ENCODE results near the gene KCNH5.
A peak's percentile ranks its signal among the peaks of the same experiment; 100 is the strongest.

KCNH5 gene

GRCh38 chr14:63045234-63045611 is at the start of gene KCNH5:
Gene KCNH5, minus strand, starts transcription at chr14:63045458. Its CDS starts 272 bp downstream, at chr14:63045186.
- DNase-seq (ENCODE audit: low spot score), result peak; percentile 32

- DNase-seq (ENCODE audit: low spot score), result no peak
Measured at GRCh38 chr14:63091394-63091996, 46.2 kb upstream of the KCNH5 start.

GRCh38 chr14:63088865-63089264 is 43.6 kb upstream of the KCNH5 start:
- DNase-seq (ENCODE audit: low spot score), result no peak

GRCh38 chr14:63078569-63078968 is 33.3 kb upstream of the KCNH5 start:
- DNase-seq (ENCODE audit: low spot score), result no peak

- DNase-seq (ENCODE audit: low spot score), result no peak
Measured at GRCh38 chr14:63076488-63076887, 31.2 kb upstream of the KCNH5 start.

- DNase-seq (ENCODE audit: low spot score), result no peak
Measured at GRCh38 chr14:63055631-63056030, 10.4 kb upstream of the KCNH5 start.

GRCh38 chr14:63051992-63052391 is 6.7 kb upstream of the KCNH5 start:
- no peak for DNase-seq (ENCODE audit: low spot score)

GRCh38 chr14:63051301-63051700 is 6.0 kb upstream of the KCNH5 start:
- no peak for DNase-seq (ENCODE audit: low spot score)

GRCh38 chr14:63050694-63051093 is 5.4 kb upstream of the KCNH5 start:
- DNase-seq (ENCODE audit: low spot score), result no peak

GRCh38 chr14:63046339-63047268 is 1.3 kb upstream of the KCNH5 start:
- DNase-seq (ENCODE audit: low spot score), result no peak

GRCh38 chr14:63045612-63046320 is 508 bp upstream of the KCNH5 start:
- DNase-seq (ENCODE audit: low spot score), result no peak

- no peak for DNase-seq (ENCODE audit: low spot score)
Measured at GRCh38 chr14:63039866-63040265, 5.4 kb downstream of the KCNH5 start.

GRCh38 chr14:63032641-63033040 is 12.6 kb downstream of the KCNH5 start:
- no peak for DNase-seq (ENCODE audit: low spot score)

GRCh38 chr14:63032076-63032475 is 13.2 kb downstream of the KCNH5 start:
- DNase-seq (ENCODE audit: low spot score), result no peak

- no peak for DNase-seq (ENCODE audit: low spot score)
Measured at GRCh38 chr14:63030113-63030512, 15.1 kb downstream of the KCNH5 start.

GRCh38 chr14:63027719-63028118 is 17.5 kb downstream of the KCNH5 start:
- no peak for DNase-seq (ENCODE audit: low spot score)

GRCh38 chr14:63026491-63026890 is 18.8 kb downstream of the KCNH5 start:
- no peak for DNase-seq (ENCODE audit: low spot score)

- no peak for DNase-seq (ENCODE audit: low spot score)
Measured at GRCh38 chr14:63014621-63015020, 30.6 kb downstream of the KCNH5 start.

- DNase-seq (ENCODE audit: low spot score), result no peak
Measured at GRCh38 chr14:63012171-63012570, 33.1 kb downstream of the KCNH5 start.

GRCh38 chr14:63011623-63012022 is 33.6 kb downstream of the KCNH5 start:
- no peak for DNase-seq (ENCODE audit: low spot score)

GRCh38 chr14:63009495-63009894 is 35.8 kb downstream of the KCNH5 start:
- no peak for DNase-seq (ENCODE audit: low spot score)

GRCh38 chr14:63006531-63006930 is 38.7 kb downstream of the KCNH5 start:
- DNase-seq (ENCODE audit: low spot score), result no peak

GRCh38 chr14:62994096-62994495 is 51.2 kb downstream of the KCNH5 start:
- DNase-seq (ENCODE audit: low spot score), result no peak
